Measurements from ENCODE around the gene CES2. TPM values are rescaled to one million over a fixed set of nuclear protein-coding genes. Genes with fewer than 3 reads are reported as not detected.

CES2 gene
- total RNA-seq, 3 donors from 2014 or later, result 25.9 to 33.1 (median 31.9) TPM

DNA sequence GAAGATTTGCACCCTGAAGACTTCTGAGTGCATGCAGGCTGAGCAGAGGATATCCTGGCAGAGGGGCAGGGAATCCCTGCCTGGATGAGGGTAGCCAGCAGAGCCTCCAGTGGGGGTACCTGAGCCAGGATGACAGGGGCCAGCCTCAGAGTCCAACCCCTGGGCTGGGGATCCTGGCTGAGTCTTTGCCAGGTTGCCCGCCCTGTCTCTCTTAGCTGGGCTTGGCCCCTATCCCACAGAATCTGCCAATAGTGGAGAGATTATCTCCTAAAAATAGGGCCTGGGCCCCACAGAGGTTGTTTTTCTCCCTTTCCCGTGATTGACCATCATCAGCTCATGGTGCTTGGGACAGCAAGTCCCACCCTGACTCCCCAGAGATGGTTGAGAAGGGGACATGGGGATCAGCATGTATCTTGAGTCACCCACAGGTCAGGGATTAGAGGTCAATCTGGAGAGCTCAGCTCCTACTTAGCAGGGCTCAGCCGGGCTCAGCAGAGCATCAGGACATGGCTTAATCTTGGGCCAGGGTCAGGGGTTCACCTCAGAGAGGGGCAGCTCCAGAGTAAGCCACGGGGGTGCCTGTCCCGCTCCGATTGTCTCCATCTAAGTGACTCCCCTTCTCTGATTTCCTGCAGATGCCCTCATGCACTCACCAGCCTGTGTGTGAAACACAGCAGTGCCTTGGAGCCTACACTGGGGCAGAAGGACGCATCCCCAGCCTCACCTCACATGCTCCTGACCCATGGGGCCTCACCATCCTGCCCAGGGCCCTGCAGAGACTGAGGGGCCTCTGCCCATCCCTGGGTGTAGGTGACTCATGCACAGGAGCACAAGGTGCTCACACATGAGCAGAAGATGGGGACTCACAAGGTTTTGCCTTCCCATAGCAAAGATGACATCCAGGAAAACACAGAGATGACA lies 28.1 kb upstream of the CES2 start:
- Histone ChIP-seq H3K9me3 (no peaks in the 10 kb centered on the region), H3K4me3 (no peak overlapping the region), H3K27ac (peak overlapping the region in 1 of 2 donors; percentile 48), H3K4me1 (no peaks in the 10 kb centered on the region), H3K27me3 (no peaks in the 10 kb centered on the region), H3K36me3 (no peaks in the 10 kb centered on the region)
- TF ChIP-seq POLR2A (IDR thresholded peaks at IDR 0.05) (no peak), POLR2AphosphoS5 (IDR thresholded peaks at IDR 0.05) (no peak)
- TF ChIP-seq, protein P1, sequence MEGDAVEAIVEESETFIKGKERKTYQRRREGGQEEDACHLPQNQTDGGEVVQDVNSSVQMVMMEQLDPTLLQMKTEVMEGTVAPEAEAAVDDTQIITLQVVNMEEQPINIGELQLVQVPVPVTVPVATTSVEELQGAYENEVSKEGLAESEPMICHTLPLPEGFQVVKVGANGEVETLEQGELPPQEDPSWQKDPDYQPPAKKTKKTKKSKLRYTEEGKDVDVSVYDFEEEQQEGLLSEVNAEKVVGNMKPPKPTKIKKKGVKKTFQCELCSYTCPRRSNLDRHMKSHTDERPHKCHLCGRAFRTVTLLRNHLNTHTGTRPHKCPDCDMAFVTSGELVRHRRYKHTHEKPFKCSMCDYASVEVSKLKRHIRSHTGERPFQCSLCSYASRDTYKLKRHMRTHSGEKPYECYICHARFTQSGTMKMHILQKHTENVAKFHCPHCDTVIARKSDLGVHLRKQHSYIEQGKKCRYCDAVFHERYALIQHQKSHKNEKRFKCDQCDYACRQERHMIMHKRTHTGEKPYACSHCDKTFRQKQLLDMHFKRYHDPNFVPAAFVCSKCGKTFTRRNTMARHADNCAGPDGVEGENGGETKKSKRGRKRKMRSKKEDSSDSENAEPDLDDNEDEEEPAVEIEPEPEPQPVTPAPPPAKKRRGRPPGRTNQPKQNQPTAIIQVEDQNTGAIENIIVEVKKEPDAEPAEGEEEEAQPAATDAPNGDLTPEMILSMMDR (IDR thresholded peaks at IDR 0.05), result no peak
- intact Hi-C loops (cut with DNase I; ENCODE audit: low total_unique reads), result no loop called here
- no peak for DNase-seq (ENCODE audit: low spot score in 2 of 2)

DNA sequence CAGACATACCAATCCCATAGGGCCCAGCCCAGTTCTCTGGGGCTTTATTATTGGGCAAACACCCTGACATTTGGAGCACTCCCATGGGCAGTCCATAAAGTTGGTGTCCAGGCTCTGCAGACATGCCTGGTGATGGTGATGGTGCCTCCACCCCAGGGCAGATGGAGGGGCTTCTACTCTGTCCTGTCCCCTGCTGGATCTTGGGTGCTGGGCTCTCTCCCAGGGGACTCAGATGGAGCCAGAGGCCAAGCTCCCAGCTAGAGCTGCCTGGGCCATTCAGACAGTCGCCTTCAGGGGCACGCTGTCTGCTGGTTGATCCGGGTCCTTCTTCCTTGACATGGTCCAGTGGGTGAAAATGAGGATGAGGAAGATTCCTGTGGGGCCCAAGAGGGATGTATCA lies 27.2 kb upstream of the CES2 start:
- Histone ChIP-seq H3K27me3 (no peaks in the 10 kb centered on the region), H3K4me1 (no peaks in the 10 kb centered on the region), H3K4me3 (no peak overlapping the region), H3K9me3 (no peaks in the 10 kb centered on the region), H3K36me3 (no peaks in the 10 kb centered on the region), H3K27ac (peak overlapping the region in 1 of 2 donors; percentile 7)
- intact Hi-C loops (cut with DNase I; ENCODE audit: low total_unique reads), result no loop called here
- TF ChIP-seq POLR2A (IDR thresholded peaks at IDR 0.05), result no peak
- TF ChIP-seq, protein P1 (IDR thresholded peaks at IDR 0.05), result no peak
- TF ChIP-seq POLR2AphosphoS5 (IDR thresholded peaks at IDR 0.05), result no peak
- DNase-seq (ENCODE audit: low spot score in 2 of 2), result no peak

DNA sequence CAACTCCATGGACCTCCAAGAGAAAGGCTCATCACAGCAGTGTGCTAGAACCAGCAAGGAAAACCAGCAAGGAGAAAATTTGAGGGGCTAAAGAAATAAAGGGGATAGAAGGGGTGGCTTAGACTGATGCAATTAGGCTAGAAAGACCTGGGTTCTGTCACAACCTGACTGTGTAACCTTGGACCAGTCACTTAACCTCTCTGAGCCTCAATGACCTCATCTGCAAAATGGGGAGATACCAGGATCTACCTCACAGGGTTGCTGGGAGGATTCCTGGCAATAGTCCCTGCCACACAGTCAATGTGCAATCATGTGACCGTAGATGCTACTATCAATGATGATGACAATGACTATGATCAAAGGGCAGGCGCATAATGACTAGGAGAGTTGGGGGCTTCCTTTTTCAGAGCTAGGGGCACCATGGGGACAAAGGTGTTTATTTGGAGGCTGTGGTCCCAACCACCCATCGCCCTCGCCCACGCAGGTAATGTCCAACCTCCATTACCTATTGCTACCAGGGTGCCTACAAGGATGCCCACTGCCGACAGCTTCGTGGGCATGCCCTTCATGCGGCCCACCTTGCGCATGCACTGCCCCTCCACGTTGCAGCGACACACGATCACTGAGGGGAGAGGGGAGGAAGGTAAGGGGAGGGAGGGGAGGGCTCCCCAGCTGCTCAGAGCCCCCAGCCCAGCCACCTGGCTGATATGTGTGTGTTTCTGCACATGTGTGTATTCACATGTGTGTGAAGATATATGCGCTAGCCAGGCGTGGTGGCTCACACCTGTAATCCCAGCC lies 26.4 kb upstream of the CES2 start:
- no peak for DNase-seq (ENCODE audit: low spot score in 2 of 2)
- intact Hi-C loops (cut with DNase I; ENCODE audit: low total_unique reads), result no loop called here
- H3K4me1 ChIP-seq, result no peaks in the 10 kb centered on the region

DNA sequence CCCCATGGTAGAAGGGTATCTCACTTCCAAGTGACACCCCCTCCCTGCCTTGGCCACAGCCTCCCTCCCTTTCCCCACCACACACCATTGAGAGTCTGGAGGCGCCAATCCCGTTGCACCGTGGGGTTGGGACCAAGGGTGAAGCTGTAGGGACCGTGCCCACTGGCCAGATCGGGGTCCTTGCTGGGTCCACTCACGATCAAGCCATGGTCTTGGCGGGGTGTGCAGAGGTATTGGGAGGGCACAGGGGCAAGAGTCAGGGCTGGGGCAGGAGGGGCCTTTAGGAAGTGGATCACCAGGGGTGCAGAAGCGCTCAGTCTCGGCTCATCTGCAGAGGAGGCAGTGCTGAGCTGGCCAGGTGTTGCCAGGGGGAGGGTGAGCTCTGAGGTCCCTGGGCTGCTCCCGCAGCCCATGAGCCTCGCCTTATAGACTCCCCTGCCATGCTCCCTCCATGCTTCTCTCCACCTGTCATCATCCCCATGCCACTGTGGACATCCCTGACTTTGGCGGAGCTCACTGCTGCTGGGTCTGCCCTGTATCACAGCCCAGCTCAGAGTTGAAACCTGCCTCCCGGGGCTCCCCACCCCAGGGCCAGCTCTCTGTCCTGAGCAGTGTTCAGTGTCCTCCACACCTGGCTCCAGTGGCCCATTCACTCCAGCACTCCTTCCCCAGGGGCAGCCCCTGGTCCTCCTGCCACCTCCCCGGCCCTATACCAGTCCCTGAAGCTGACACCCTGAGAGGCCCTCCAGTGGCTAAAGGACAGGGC lies 25.0 kb upstream of the CES2 start:
- no peak for DNase-seq (ENCODE audit: low spot score in 2 of 2)
- TF ChIP-seq, protein P1 (IDR thresholded peaks at IDR 0.05), result no peak
- TF ChIP-seq POLR2A (IDR thresholded peaks at IDR 0.05), result no peak
- TF ChIP-seq POLR2AphosphoS5 (IDR thresholded peaks at IDR 0.05), result no peak
- H3K4me3 ChIP-seq, result no peak overlapping the region
- H3K27me3 ChIP-seq, result no peaks in the 10 kb centered on the region
- H3K4me1 ChIP-seq, result no peaks in the 10 kb centered on the region
- intact Hi-C loops (cut with DNase I; ENCODE audit: low total_unique reads), result no loop called here
- no peaks in the 10 kb centered on the region for H3K9me3 ChIP-seq
- H3K27ac ChIP-seq, result no peak overlapping the region
- H3K36me3 ChIP-seq, result no peaks in the 10 kb centered on the region

More for the DNA sequence above, 26.4 kb upstream of the CES2 start:
- Histone ChIP-seq H3K9me3 (no peaks in the 10 kb centered on the region), H3K27me3 (no peaks in the 10 kb centered on the region), H3K27ac (no peak overlapping the region), H3K4me3 (no peak overlapping the region), H3K36me3 (no peaks in the 10 kb centered on the region)
- TF ChIP-seq, protein P1 (IDR thresholded peaks at IDR 0.05), result no peak
- TF ChIP-seq POLR2A (IDR thresholded peaks at IDR 0.05) (no peak), POLR2AphosphoS5 (IDR thresholded peaks at IDR 0.05) (no peak)
